K562 (cell line): ENCODE results near the gene ASF1B. TPM values are rescaled to one million over a fixed set of nuclear protein-coding genes. Genes with fewer than 3 reads are reported as not detected.
A peak's percentile ranks its signal among the peaks of the same experiment; 100 is the strongest.

ENCODE experiments used
- BHLHE40 ChIP-seq: IDR thresholded peaks from 2 replicates; pipeline ENCODE4 v1.6.1; 2011; ENCODE audit warnings: low read length, improper control_type of control experiment
- BMI1 ChIP-seq: fragments of 150-350 bp; IDR thresholded peaks from 2 replicates; pipeline ENCODE4 v1.6.1; 2014; ENCODE audit warnings: low read length
- NR3C1 ChIP-seq: sonication (generic); formaldehyde crosslinking; IDR thresholded peaks from 2 replicates; pipeline ENCODE4 v1.8.1; 2022; ENCODE audit warnings: missing genetic modification reagents
- PCBP1 ChIP-seq: fragments of 200-400 bp; formaldehyde crosslinking; IDR thresholded peaks from 2 replicates; pipeline ENCODE4 v1.6.1; 2018; ENCODE audit warnings: mild to moderate bottlenecking, low read depth, low read length; ENCODE audit not compliant: poor library complexity, severe bottlenecking
- TFAP4 ChIP-seq: sonication (generic); formaldehyde crosslinking; IDR thresholded peaks from 2 replicates; pipeline ENCODE4 v1.8.0; 2022; ENCODE audit warnings: missing genetic modification reagents, mild to moderate bottlenecking, moderate library complexity, borderline replicate concordance
- ZBTB33 ChIP-seq: sonication (generic); formaldehyde crosslinking; IDR thresholded peaks from 2 replicates; pipeline ENCODE4 v1.8.1; 2023; ENCODE audit warnings: mild to moderate bottlenecking, missing genetic modification reagents
- ZBTB40 ChIP-seq, 2 experiments: fragments of 450-650 bp in 1 of 2; sonication (generic) in 1 of 2; formaldehyde crosslinking in 1 of 2; IDR thresholded peaks; 2 replicates each; pipeline versions ENCODE4 v1.7.1 to v1.9.0; 2016 to 2022; ENCODE audit warnings: inconsistent platforms in 1 of 2, mild to moderate bottlenecking in 1 of 2, missing genetic modification reagents in 1 of 2
- ZC3H4 ChIP-seq: sonication (generic); formaldehyde crosslinking; IDR thresholded peaks from 2 replicates; pipeline ENCODE4 v1.9.0; 2021; ENCODE audit warnings: missing genetic modification reagents, borderline replicate concordance
- polyA plus RNA-seq, 8 experiments: library from polyadenylated mRNA; depleted of rRNA in 4 of 8; stranded (reverse) in 5 of 8; unstranded in 3 of 8; fragments of >200 nt; fragmentation: Nextera tagmentation in 2 of 8; fragmentation: Illumina TruSeq in 1 of 8; extraction: Ambion mirVana in 2 of 8; extraction: Trizol in 1 of 8; gene quantifications; 2 replicates each; pipeline versions ENCODE4 v1.2.1 to v1.2.3, GENCODE V29; 2011 to 2014; ENCODE audit warnings: inconsistent platforms in 1 of 8, missing spikeins in 1 of 8
- total RNA-seq, 7 experiments: library from RNA; depleted of rRNA in 6 of 7; stranded (reverse); fragments of >200 nt in 6 of 7; fragmentation: Illumina TruSeq in 2 of 7; extraction: Trizol in 2 of 7; gene quantifications; 2 replicates each; pipeline versions ENCODE4 v1.2.1 to v1.2.3, GENCODE V29; 2011 to 2021; ENCODE audit warnings: low replicate concordance in 1 of 7

The ASF1B gene
- total and polyA plus RNA-seq, 9 of the 15 experiments (the other 6 are each of a cell fraction or from before 2014, with no cell fraction given), result 6.0 to 69.4 (median 53.3) TPM

GRCh38 chr19:14072535-14073260, 63.7 kb downstream of the ASF1B start, which contains the start of gene MISP3 (continued):
- TF ChIP-seq TFAP4 (CRISPR knock-in tag) (peak; percentile 22; the same call in 1 of the 2 replicates), ZC3H4 (CRISPR knock-in tag) (no peak), BHLHE40 (peak; percentile 39; the same call in 1 of the 2 replicates), NR3C1 (CRISPR knock-in tag) (no peak), ZBTB40 (IDR thresholded peaks at IDR 0.05) (peak; percentile 55), ZBTB40 (CRISPR knock-in tag; IDR thresholded peaks at IDR 0.05) (no peak), ZBTB33 (CRISPR knock-in tag) (peak; percentile 40; the same call in 1 of the 2 replicates), PCBP1 (peak; percentile 1), BMI1 (no peak)
